ENCODE data around the gene CLK3. TPM values are rescaled to one million over a fixed set of nuclear protein-coding genes. Genes with fewer than 3 reads are reported as not detected.
A peak's percentile ranks its signal among the peaks of the same experiment; 100 is the strongest.

CLK3 gene
- total and polyA plus RNA-seq, 2 donors (not counting 1 experiment from before 2014, with no cell fraction given), result 176 to 350 TPM

DNA sequence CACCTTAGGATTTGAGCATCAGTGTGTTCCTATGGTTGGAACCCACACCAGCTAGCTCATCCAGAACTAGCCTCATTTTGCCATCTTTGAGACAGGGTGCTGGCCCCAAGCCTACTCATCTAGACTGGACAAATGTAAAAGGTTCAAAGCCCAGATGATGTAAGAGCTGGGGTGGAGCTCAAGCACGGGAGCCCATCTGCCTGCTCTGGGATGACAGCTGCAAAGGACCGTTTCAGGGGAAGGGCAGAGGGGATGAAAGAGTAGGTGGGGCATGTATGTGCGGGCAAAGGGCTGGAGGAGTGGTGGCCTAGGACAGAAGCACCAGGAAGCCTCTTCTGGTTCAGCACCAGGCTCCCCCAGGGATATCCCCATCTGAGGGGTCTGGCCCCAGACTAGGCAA lies 15.8 kb downstream of the CLK3 start:
- ATAC-seq (ENCODE audit: low read depth), result no peak
- H4K20me1 ChIP-seq (ENCODE audit: control insufficient read depth, insufficient read depth, low read length, poor library complexity, severe bottlenecking), result peaks cover 70% of the 10 kb centered on the region
- no peak overlapping the region for H3K9ac ChIP-seq (ENCODE audit: low read length)
- peaks cover 52% of the 10 kb centered on the region for H3K4me1 Mint-ChIP-seq
- intact Hi-C loops (cut with micrococcal nuclease), result loop anchor here (10.0 kb wide), 1 partner anchor 573 kb away; the partner anchor contains the start of gene C15orf39
- H3K36me3 ChIP-seq (replicated peaks in 1 of 2; ENCODE audit: control extremely low read depth in 1 of 2, control insufficient read depth in 1 of 2, extremely low read depth in 1 of 2, insufficient read depth in 2 of 2, low read length in 1 of 2), result peaks cover 0 to 90% of the 10 kb centered on the region in 2 experiments
- H3K9me3 ChIP-seq (ENCODE audit: control extremely low read depth in 1 of 3, control insufficient read depth in 2 of 3, insufficient read depth in 1 of 3, low read length in 2 of 3), result no peaks in the 10 kb centered on the region
- DNase-seq, result no peak
- peak overlapping the region; percentile 52 for H3K27ac Mint-ChIP-seq
- H2AFZ ChIP-seq (ENCODE audit: insufficient read depth, low read depth, low read length, poor library complexity, severe bottlenecking), result no peak overlapping the region
- peak overlapping the region in 1 of 2 donors; percentile 88 for H3K27ac ChIP-seq (ENCODE audit: low read length in 2 of 2)
- WGBS (ENCODE audit: insufficient coverage), result 79% methylated on average over 3 of the region's 3 CpGs
- H3K4me1 ChIP-seq (ENCODE audit: control insufficient read depth in 2 of 2, insufficient read depth in 2 of 2, low read length in 2 of 2), result peaks cover 43 to 58% of the 10 kb centered on the region in 2 donors
- ChIA-PET POLR2A (interaction anchor here (0.6 to 1.0 kb wide), 5 partner anchors 9 to 253 kb away, joined by 3 to 14 read pairs (median 4); no protein-coding TSS in a partner anchor), CTCF (interaction anchor here (0.7 to 23.4 kb wide), 30 partner anchors 9 to 326 kb away, joined by 3 to 596 read pairs (median 4); partner anchors contain the start of genes CLK3, COX5A, CSK and CYP11A1)
- peaks cover 15% of the 10 kb centered on the region for H3K79me2 ChIP-seq (ENCODE audit: control insufficient read depth, insufficient read depth, low read length)
- H3K27me3 Mint-ChIP-seq, result no peaks in the 10 kb centered on the region
- H3K4me2 ChIP-seq (replicated peaks; ENCODE audit: low read depth, low read length, poor library complexity, severe bottlenecking), result no peak overlapping the region
- no peak overlapping the region for H3K4me3 Mint-ChIP-seq
- TF ChIP-seq CTCF (IDR thresholded peaks at IDR 0.05) (no peak), EZH2 (IDR thresholded peaks at IDR 0.05; ENCODE audit: borderline replicate concordance, insufficient read depth, low read depth, low read length, poor library complexity, severe bottlenecking) (no peak)
- no peaks in the 10 kb centered on the region for H3K27me3 ChIP-seq (replicated peaks in 1 of 4; ENCODE audit: control extremely low read depth in 1 of 4, control insufficient read depth in 3 of 4, insufficient read depth in 4 of 4, low read length in 3 of 4)
- no peak overlapping the region for H3K4me3 ChIP-seq (ENCODE audit: control extremely low read depth in 1 of 5, extremely low read depth in 1 of 5, insufficient read depth in 1 of 5, low read depth in 2 of 5, low read length in 4 of 5)
- no peaks in the 10 kb centered on the region for H3K9me3 Mint-ChIP-seq (ENCODE audit: insufficient read depth)

DNA sequence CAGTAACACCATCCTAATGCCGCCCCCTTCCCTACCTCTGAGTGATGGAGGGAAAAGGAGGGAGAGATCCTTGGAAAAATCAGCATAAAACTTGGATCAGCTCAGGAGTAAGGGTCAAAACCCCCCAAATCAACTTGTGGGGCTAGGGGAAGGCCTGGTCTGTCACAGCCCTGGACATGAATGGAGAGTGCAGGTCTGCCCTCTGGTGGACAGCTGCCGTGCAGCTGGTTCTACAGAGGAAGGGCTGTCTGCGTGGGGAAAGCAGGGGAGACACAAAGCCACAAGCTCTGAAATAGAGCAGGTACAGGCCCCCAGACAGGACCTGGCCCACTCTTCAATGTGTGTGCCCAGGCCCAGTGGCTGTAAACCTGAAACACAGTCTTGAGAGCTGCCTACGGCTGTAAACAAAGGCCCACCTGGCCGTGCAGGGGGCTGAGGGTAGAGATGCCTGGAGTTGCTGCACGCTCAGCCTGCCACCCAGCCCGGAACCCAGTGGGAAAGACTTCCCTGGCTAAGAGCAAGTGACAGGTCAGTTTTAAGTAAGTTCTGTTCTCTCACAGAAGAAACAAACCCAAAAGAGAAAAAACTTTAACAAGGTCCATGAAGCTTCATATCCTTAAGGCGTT lies 16.4 kb downstream of the CLK3 start:
- H3K27me3 Mint-ChIP-seq, result no peaks in the 10 kb centered on the region
- intact Hi-C loops (cut with micrococcal nuclease), result loop anchor here (1.0 to 10.0 kb wide), 2 partner anchors 11 to 573 kb away; partner anchors contain the start of gene C15orf39
- peaks cover 68% of the 10 kb centered on the region for H4K20me1 ChIP-seq (ENCODE audit: control insufficient read depth, insufficient read depth, low read length, poor library complexity, severe bottlenecking)

More for the DNA sequence above, 16.4 kb downstream of the CLK3 start:
- peaks cover 15% of the 10 kb centered on the region for H3K79me2 ChIP-seq (ENCODE audit: control insufficient read depth, insufficient read depth, low read length)
- H3K9ac ChIP-seq (ENCODE audit: low read length), result no peak overlapping the region
- ChIA-PET POLR2A (interaction anchor here (0.6 kb wide), 2 partner anchors 8 to 16 kb away, joined by 4 to 6 read pairs; no protein-coding TSS in a partner anchor), CTCF (interaction anchor here (0.6 to 23.4 kb wide), 34 partner anchors 9 to 325 kb away, joined by 3 to 596 read pairs (median 4); partner anchors contain the start of genes CLK3, COX5A, CSK and CYP11A1)
- no peak overlapping the region for H3K27ac ChIP-seq (ENCODE audit: low read length in 2 of 2)
- H3K4me3 ChIP-seq (ENCODE audit: control extremely low read depth in 1 of 5, extremely low read depth in 1 of 5, insufficient read depth in 1 of 5, low read depth in 2 of 5, low read length in 4 of 5), result no peak overlapping the region
- H3K4me2 ChIP-seq (replicated peaks; ENCODE audit: low read depth, low read length, poor library complexity, severe bottlenecking), result no peak overlapping the region
- no peak overlapping the region for H2AFZ ChIP-seq (ENCODE audit: insufficient read depth, low read depth, low read length, poor library complexity, severe bottlenecking)
- Mint-ChIP-seq H3K4me1 (peaks cover 46% of the 10 kb centered on the region), H3K27ac (peak overlapping the region; percentile 52), H3K9me3 (ENCODE audit: insufficient read depth) (no peaks in the 10 kb centered on the region), H3K4me3 (no peak overlapping the region)
- DNase-seq, result peak; percentile 76
- 68% methylated on average over 7 of the region's 8 CpGs for WGBS (ENCODE audit: insufficient coverage)
- peak; percentile 32 for ATAC-seq (ENCODE audit: low read depth)
- TF ChIP-seq EZH2 (IDR thresholded peaks at IDR 0.05; ENCODE audit: borderline replicate concordance, insufficient read depth, low read depth, low read length, poor library complexity, severe bottlenecking) (no peak), CTCF (IDR thresholded peaks at IDR 0.05) (peak; percentile 87)
- H3K4me1 ChIP-seq (ENCODE audit: control insufficient read depth in 2 of 2, insufficient read depth in 2 of 2, low read length in 2 of 2), result peaks cover 37 to 51% of the 10 kb centered on the region in 2 donors
- H3K27me3 ChIP-seq (replicated peaks in 1 of 4; ENCODE audit: control extremely low read depth in 1 of 4, control insufficient read depth in 3 of 4, insufficient read depth in 4 of 4, low read length in 3 of 4), result no peaks in the 10 kb centered on the region
- peaks cover 0 to 95% of the 10 kb centered on the region in 2 experiments for H3K36me3 ChIP-seq (replicated peaks in 1 of 2; ENCODE audit: control extremely low read depth in 1 of 2, control insufficient read depth in 1 of 2, extremely low read depth in 1 of 2, insufficient read depth in 2 of 2, low read length in 1 of 2)
- no peaks in the 10 kb centered on the region for H3K9me3 ChIP-seq (ENCODE audit: control extremely low read depth in 1 of 3, control insufficient read depth in 2 of 3, insufficient read depth in 1 of 3, low read length in 2 of 3)
